ENCODE measurements around the gene NAPG.
"Not testable (repeated sequence)": the region's sequence is repeated elsewhere in the genome, so short reads cannot be mapped to it uniquely, and the experiment has no call there.

NAPG gene

DNA sequence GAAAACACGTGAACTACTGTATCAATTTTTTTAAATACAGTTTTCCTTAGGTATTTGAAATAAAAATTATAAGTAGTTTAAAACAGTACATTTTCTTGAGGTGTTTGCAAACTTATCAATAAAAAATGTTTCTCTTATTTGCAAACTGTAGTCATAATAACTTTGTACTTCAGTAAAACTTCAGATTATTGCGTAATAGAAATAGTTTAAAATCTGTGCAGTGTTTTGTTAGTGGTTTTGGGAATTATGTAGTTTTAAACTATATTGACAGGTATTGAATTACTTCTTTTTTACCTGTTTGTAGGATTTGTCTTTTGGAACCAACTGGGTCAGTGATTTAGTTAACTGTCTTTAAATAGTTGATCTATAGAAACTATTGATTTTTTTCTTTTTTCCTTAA is 7.3 kb downstream of the NAPG start:
- DNase-seq (ENCODE audit: low spot score): no peak
- Histone ChIP-seq H3K14ac (ENCODE audit: low read length) (no peak overlapping the region), H2BK15ac (ENCODE audit: low read length) (no peak overlapping the region), H3K79me1 (ENCODE audit: low read depth, low read length) (peaks cover 4% of the 10 kb centered on the region), H3K23ac (ENCODE audit: low read depth, low read length, poor library complexity) (no peak overlapping the region), H3K4me2 (ENCODE audit: insufficient read depth, low read length, poor library complexity, severe bottlenecking) (no peak overlapping the region), H3K36me3 (replicated peaks in 1 of 2; ENCODE audit: control insufficient read depth in 2 of 2, insufficient read depth in 2 of 2, low read length in 2 of 2) (peaks cover 2 to 31% of the 10 kb centered on the region in 2 donors), H3K9me3 (replicated peaks in 1 of 2; ENCODE audit: control insufficient read depth in 2 of 2, insufficient read depth in 1 of 2, low read depth in 1 of 2, low read length in 2 of 2) (no peaks in the 10 kb centered on the region), H2BK12ac (ENCODE audit: low read length) (no peak overlapping the region), H3K9ac (ENCODE audit: low read depth, low read length, poor library complexity) (no peak overlapping the region), H3K4ac (ENCODE audit: low read length) (no peak overlapping the region), H2BK120ac (ENCODE audit: low read depth, low read length) (no peak overlapping the region), H3K27ac (replicated peaks; ENCODE audit: low read length) (no peak overlapping the region), H3K27me3 (ENCODE audit: control insufficient read depth in 3 of 3, insufficient read depth in 3 of 3, low read depth in 1 of 3, low read length in 3 of 3) (no peaks in the 10 kb centered on the region), H2AK5ac (ENCODE audit: low read depth, low read length) (no peak overlapping the region), H2AFZ (ENCODE audit: low read length) (no peak overlapping the region), H2BK5ac (ENCODE audit: low read length) (no peak overlapping the region), H3K4me3 (ENCODE audit: low read length in 2 of 2) (no peak overlapping the region), H3K18ac (ENCODE audit: low read length) (no peak overlapping the region), H4K91ac (ENCODE audit: low read depth, low read length, poor library complexity) (no peak overlapping the region), H3K4me1 (ENCODE audit: control insufficient read depth in 2 of 2, insufficient read depth in 1 of 2, low read depth in 1 of 2, low read length in 2 of 2) (no peaks in the 10 kb centered on the region), H4K8ac (ENCODE audit: low read depth, low read length) (no peak overlapping the region)
- WGBS, 2 donors (ENCODE audit: extremely low coverage in 2 of 2, insufficient read length in 2 of 2, insufficient replicate concordance in 1 of 2): 100% methylated on average over 1 of the region's 2 CpGs; no CpG with 5 or more reads in 1 of the 2 donors

DNA sequence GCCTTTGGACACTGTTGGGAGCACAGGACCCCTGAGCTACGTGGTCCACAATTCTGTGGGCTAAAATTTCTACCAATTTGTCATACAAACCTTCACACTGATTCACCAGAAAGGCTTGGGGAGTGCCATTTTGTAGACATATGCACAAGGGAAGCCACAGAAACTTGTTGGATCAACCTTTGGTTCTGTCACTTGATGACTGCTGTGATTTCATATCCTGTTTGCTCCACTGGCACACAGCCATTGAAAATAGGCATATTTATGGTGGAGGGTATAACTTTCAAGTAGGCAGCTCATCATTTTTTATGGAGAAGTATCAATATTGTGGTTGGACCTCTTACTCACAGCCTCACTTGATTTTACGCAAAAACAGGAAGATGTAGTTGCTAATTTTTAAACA is 10.5 kb downstream of the NAPG start:
- H3K9me3 ChIP-seq (replicated peaks in 1 of 2; ENCODE audit: control insufficient read depth in 2 of 2, insufficient read depth in 1 of 2, low read depth in 1 of 2, low read length in 2 of 2): no peaks in the 10 kb centered on the region
- no peaks in the 10 kb centered on the region for H3K4me1 ChIP-seq (ENCODE audit: control insufficient read depth in 2 of 2, insufficient read depth in 1 of 2, low read depth in 1 of 2, low read length in 2 of 2)
- no peak overlapping the region for H3K4me3 ChIP-seq (ENCODE audit: low read length in 2 of 2)
- no peak overlapping the region for H4K8ac ChIP-seq (ENCODE audit: low read depth, low read length)
- H3K27ac ChIP-seq (replicated peaks; ENCODE audit: low read length): no peak overlapping the region
- H3K4me2 ChIP-seq (ENCODE audit: insufficient read depth, low read length, poor library complexity, severe bottlenecking): no peak overlapping the region
- H3K36me3 ChIP-seq (replicated peaks in 1 of 2; ENCODE audit: control insufficient read depth in 2 of 2, insufficient read depth in 2 of 2, low read length in 2 of 2): peaks cover 4 to 60% of the 10 kb centered on the region in 2 donors
- H3K79me1 ChIP-seq (ENCODE audit: low read depth, low read length): peaks cover 2% of the 10 kb centered on the region
- no CpG with 5 or more reads among the region's 2 CpGs for WGBS, 2 donors (ENCODE audit: extremely low coverage in 2 of 2, insufficient read length in 2 of 2, insufficient replicate concordance in 1 of 2)
- H3K4ac ChIP-seq (ENCODE audit: low read length): no peak overlapping the region
- no peak overlapping the region for H2BK120ac ChIP-seq (ENCODE audit: low read depth, low read length)
- no peak overlapping the region for H3K18ac ChIP-seq (ENCODE audit: low read length)
- no peak overlapping the region for H3K9ac ChIP-seq (ENCODE audit: low read depth, low read length, poor library complexity)
- no peak overlapping the region for H2AK5ac ChIP-seq (ENCODE audit: low read depth, low read length)
- no peak overlapping the region for H3K23ac ChIP-seq (ENCODE audit: low read depth, low read length, poor library complexity)
- no peak overlapping the region for H2BK5ac ChIP-seq (ENCODE audit: low read length)
- H3K14ac ChIP-seq (ENCODE audit: low read length): no peak overlapping the region
- H4K91ac ChIP-seq (ENCODE audit: low read depth, low read length, poor library complexity): no peak overlapping the region
- H3K27me3 ChIP-seq (ENCODE audit: control insufficient read depth in 3 of 3, insufficient read depth in 3 of 3, low read depth in 1 of 3, low read length in 3 of 3): no peaks in the 10 kb centered on the region
- no peak for DNase-seq (ENCODE audit: low spot score)
- H2BK12ac ChIP-seq (ENCODE audit: low read length): no peak overlapping the region
- H2AFZ ChIP-seq (ENCODE audit: low read length): no peak overlapping the region
- H2BK15ac ChIP-seq (ENCODE audit: low read length): no peak overlapping the region

DNA sequence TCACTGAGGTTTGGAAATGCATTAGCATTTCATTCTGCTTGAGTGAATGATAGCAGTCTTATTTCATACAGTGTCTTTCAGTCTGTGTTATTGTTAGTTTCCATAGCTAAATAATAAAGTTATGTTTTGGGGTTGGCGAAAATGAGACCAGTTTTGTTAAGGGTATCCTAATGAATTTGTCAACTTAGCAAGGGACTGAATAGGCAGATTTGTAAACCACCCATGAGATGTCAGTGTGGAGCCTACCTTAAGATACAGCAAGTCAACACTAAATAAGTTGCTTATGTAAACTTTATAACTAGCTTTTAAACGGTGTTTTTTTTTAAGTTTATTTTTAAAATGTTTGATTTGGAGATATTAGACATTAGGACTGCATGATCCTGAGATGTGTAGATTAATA is 11.9 kb downstream of the NAPG start:
- Histone ChIP-seq H2BK15ac (ENCODE audit: low read length) (no peak overlapping the region), H4K91ac (ENCODE audit: low read depth, low read length, poor library complexity) (no peak overlapping the region), H3K27ac (replicated peaks; ENCODE audit: low read length) (no peak overlapping the region), H3K18ac (ENCODE audit: low read length) (no peak overlapping the region), H4K8ac (ENCODE audit: low read depth, low read length) (no peak overlapping the region), H3K9ac (ENCODE audit: low read depth, low read length, poor library complexity) (no peak overlapping the region), H2AK5ac (ENCODE audit: low read depth, low read length) (no peak overlapping the region), H3K4ac (ENCODE audit: low read length) (no peak overlapping the region), H3K79me1 (ENCODE audit: low read depth, low read length) (peaks cover 2% of the 10 kb centered on the region), H2BK12ac (ENCODE audit: low read length) (no peak overlapping the region), H2AFZ (ENCODE audit: low read length) (no peak overlapping the region), H2BK5ac (ENCODE audit: low read length) (no peak overlapping the region), H3K4me2 (ENCODE audit: insufficient read depth, low read length, poor library complexity, severe bottlenecking) (no peak overlapping the region), H3K27me3 (ENCODE audit: control insufficient read depth in 3 of 3, insufficient read depth in 3 of 3, low read depth in 1 of 3, low read length in 3 of 3) (no peaks in the 10 kb centered on the region), H3K4me3 (ENCODE audit: low read length in 2 of 2) (no peak overlapping the region), H2BK120ac (ENCODE audit: low read depth, low read length) (no peak overlapping the region), H3K36me3 (replicated peaks in 1 of 2; ENCODE audit: control insufficient read depth in 2 of 2, insufficient read depth in 2 of 2, low read length in 2 of 2) (peaks cover 8 to 68% of the 10 kb centered on the region in 2 donors), H3K14ac (ENCODE audit: low read length) (no peak overlapping the region), H3K4me1 (ENCODE audit: control insufficient read depth in 2 of 2, insufficient read depth in 1 of 2, low read depth in 1 of 2, low read length in 2 of 2) (peaks cover 0 to 1% of the 10 kb centered on the region in 2 donors), H3K23ac (ENCODE audit: low read depth, low read length, poor library complexity) (no peak overlapping the region), H3K9me3 (replicated peaks in 1 of 2; ENCODE audit: control insufficient read depth in 2 of 2, insufficient read depth in 1 of 2, low read depth in 1 of 2, low read length in 2 of 2) (no peaks in the 10 kb centered on the region)
- WGBS, 2 donors (ENCODE audit: extremely low coverage in 2 of 2, insufficient read length in 2 of 2, insufficient replicate concordance in 1 of 2): 100% methylated on average over 1 of the region's 2 CpGs; no CpG with 5 or more reads in 1 of the 2 donors
- DNase-seq (ENCODE audit: low spot score): no peak

DNA sequence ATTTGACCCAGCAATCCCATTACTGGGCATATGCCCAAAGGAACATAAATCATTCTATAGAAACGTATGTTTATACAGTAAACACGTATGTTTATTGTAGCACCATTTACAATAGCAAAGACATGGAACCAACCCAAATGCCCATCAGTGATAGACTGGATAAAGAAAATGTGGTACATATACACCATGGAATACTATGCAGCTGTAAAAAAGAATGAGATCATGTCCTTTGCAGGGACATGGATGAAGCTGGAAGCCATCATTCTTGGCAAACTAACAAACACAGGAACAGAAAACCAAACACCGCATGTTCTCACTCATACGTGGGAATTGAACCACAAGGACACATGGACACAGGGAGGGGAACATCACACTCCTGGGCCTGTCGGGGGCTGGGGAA is 13.3 kb downstream of the NAPG start:
- not testable (repeated sequence) for H3K14ac ChIP-seq (ENCODE audit: low read length); H3K18ac ChIP-seq (ENCODE audit: low read length); H3K4me3 ChIP-seq (ENCODE audit: low read length in 2 of 2); H2AFZ ChIP-seq (ENCODE audit: low read length); H3K9me3 ChIP-seq (replicated peaks in 1 of 2; ENCODE audit: control insufficient read depth in 2 of 2, insufficient read depth in 1 of 2, low read depth in 1 of 2, low read length in 2 of 2); H2BK5ac ChIP-seq (ENCODE audit: low read length); DNase-seq (ENCODE audit: low spot score); H3K27me3 ChIP-seq (ENCODE audit: control insufficient read depth in 3 of 3, insufficient read depth in 3 of 3, low read depth in 1 of 3, low read length in 3 of 3); H3K27ac ChIP-seq (replicated peaks; ENCODE audit: low read length); H2BK120ac ChIP-seq (ENCODE audit: low read depth, low read length); H3K79me1 ChIP-seq (ENCODE audit: low read depth, low read length); H3K4ac ChIP-seq (ENCODE audit: low read length); H3K9ac ChIP-seq (ENCODE audit: low read depth, low read length, poor library complexity); H4K8ac ChIP-seq (ENCODE audit: low read depth, low read length); H2BK15ac ChIP-seq (ENCODE audit: low read length); H4K91ac ChIP-seq (ENCODE audit: low read depth, low read length, poor library complexity); H2BK12ac ChIP-seq (ENCODE audit: low read length); H3K4me1 ChIP-seq (ENCODE audit: control insufficient read depth in 2 of 2, insufficient read depth in 1 of 2, low read depth in 1 of 2, low read length in 2 of 2); H2AK5ac ChIP-seq (ENCODE audit: low read depth, low read length); H3K23ac ChIP-seq (ENCODE audit: low read depth, low read length, poor library complexity); H3K4me2 ChIP-seq (ENCODE audit: insufficient read depth, low read length, poor library complexity, severe bottlenecking)
- WGBS, 2 donors (ENCODE audit: extremely low coverage in 2 of 2, insufficient read length in 2 of 2, insufficient replicate concordance in 1 of 2): no CpG with 5 or more reads among the region's 5 CpGs
- H3K36me3 ChIP-seq (replicated peaks in 1 of 2; ENCODE audit: control insufficient read depth in 2 of 2, insufficient read depth in 2 of 2, low read length in 2 of 2): peaks cover 8 to 72% of the 10 kb centered on the region in 2 donors
